ENCODE results near the gene MAN1A2. TPM values are rescaled to one million over a fixed set of nuclear protein-coding genes. Genes with fewer than 3 reads are reported as not detected.

The MAN1A2 gene
- total and polyA plus RNA-seq, 10 of the 15 experiments (the other 5 are each of a cell fraction or from before 2014, with no cell fraction given), result 2.8 to 23.6 (median 16.0) TPM

- no peak for TF ChIP-seq MYC (IDR thresholded peaks at IDR 0.05; ENCODE audit: insufficient read depth, insufficient read length, insufficient replicate concordance, low read length, severe bottlenecking)
- no peak for TF ChIP-seq IKZF1 (conservative IDR thresholded peaks at IDR 0.05)
- no peak for TF ChIP-seq TCF7 (IDR thresholded peaks at IDR 0.05; ENCODE audit: borderline replicate concordance)
- TF ChIP-seq BMI1 (IDR thresholded peaks at IDR 0.05; ENCODE audit: borderline replicate concordance), result no peak
Observed at GRCh38 chr1:117540532-117540931, 173.3 kb downstream of the MAN1A2 start (continued).

DNA sequence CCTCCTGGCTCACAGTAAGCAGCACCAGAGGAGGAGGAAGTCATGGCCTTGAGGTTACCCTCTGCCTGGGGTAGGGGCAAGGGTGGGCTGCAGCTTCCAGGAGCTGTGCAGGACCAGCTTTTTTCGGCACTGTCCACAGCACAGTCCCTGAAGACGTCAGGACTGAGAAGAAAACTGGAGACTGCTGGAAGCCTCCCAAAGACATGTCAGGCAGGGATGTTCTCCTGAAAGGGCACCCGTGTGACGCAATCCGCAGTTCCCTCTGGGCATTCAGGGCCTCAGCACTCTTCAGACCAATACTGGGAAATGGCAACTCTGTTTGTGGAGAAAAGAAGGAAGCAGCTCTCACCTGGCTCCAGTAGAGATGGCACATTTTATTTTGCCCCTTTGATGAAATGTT is 173.8 kb downstream of the MAN1A2 start:
- TF ChIP-seq CBX3 (IDR thresholded peaks at IDR 0.05; ENCODE audit: borderline replicate concordance, low read depth) (no peak), STAT1 (conservative IDR thresholded peaks at IDR 0.05) (no peak), IRF4 (IDR thresholded peaks at IDR 0.05; ENCODE audit: low read depth, low read length) (no peak), MTA3 (IDR thresholded peaks at IDR 0.05; ENCODE audit: borderline replicate concordance, low read length) (no peak), RUNX3 (IDR thresholded peaks at IDR 0.05; ENCODE audit: low read length) (no peak), SKIL (IDR thresholded peaks at IDR 0.05; ENCODE audit: low read depth, poor library complexity, severe bottlenecking) (no peak), PAX5 (IDR thresholded peaks at IDR 0.05; ENCODE audit: borderline replicate concordance, low read depth, low read length) (no peak), CHD1 (IDR thresholded peaks at IDR 0.05; ENCODE audit: low read depth, low read length) (no peak), IKZF2 (IDR thresholded peaks at IDR 0.05) (no peak), MXI1 (IDR thresholded peaks at IDR 0.05; ENCODE audit: low read depth, low read length) (no peak), TBL1XR1 (IDR thresholded peaks at IDR 0.05; ENCODE audit: low read depth, low read length) (no peak), WRNIP1 (IDR thresholded peaks at IDR 0.05; ENCODE audit: borderline replicate concordance, low read depth, low read length) (no peak), RFX5 (IDR thresholded peaks at IDR 0.05; ENCODE audit: low read depth, low read length) (no peak)
- intact Hi-C loops (cut with micrococcal nuclease; ENCODE audit: unreplicated experiment), result no loop called here
- POLR2A ChIA-PET, result no interaction called here
- SMC1A ChIA-PET (ENCODE audit: uncharacterized antibody, unreplicated experiment), result no interaction called here
- in situ Hi-C loops (cut with MboI), result no loop called here
- no peaks in the 10 kb centered on the region for H3K4me1 ChIP-seq (ENCODE audit: control insufficient read depth, insufficient read depth, low read length)
- H3K36me3 ChIP-seq (ENCODE audit: control insufficient read depth in 2 of 2, insufficient read depth in 2 of 2, low read length in 1 of 2), result no peaks in the 10 kb centered on the region
- H3K4me3 ChIP-seq, result no peak overlapping the region
- no peak overlapping the region for H3K9ac ChIP-seq (ENCODE audit: control insufficient read depth, insufficient read depth, low read length)
- no peaks in the 10 kb centered on the region; a peak in 1 of 4 replicates for H3K27me3 ChIP-seq (replicated peaks in 1 of 2; ENCODE audit: control insufficient read depth in 2 of 2, insufficient read depth in 2 of 2, low read length in 1 of 2)
- RAD21 ChIA-PET (ENCODE audit: unreplicated experiment), result no interaction called here
- CTCF ChIA-PET, result interaction anchor here (1.4 to 13.8 kb wide), 3 partner anchors 28 to 353 kb away, joined by 3 to 269 read pairs (median 4); no protein-coding TSS in a partner anchor
- no peaks in the 10 kb centered on the region for H4K20me1 ChIP-seq (ENCODE audit: control insufficient read depth, insufficient read depth)
- whole genome bisulfite sequencing (ENCODE audit: insufficient coverage, insufficient replicate concordance, low lambda C conversion rate, missing lambda C conversion rate), result 60% methylated on average over 5 of the region's 5 CpGs
- FAIRE-seq, result no peak
- no TSS peak for BruUV-seq (replicated peaks)
- no peak overlapping the region for H2AFZ ChIP-seq (ENCODE audit: control insufficient read depth, low read depth, low read length)
- H3K27ac ChIP-seq (ENCODE audit: control insufficient read depth, insufficient read depth), result no peak overlapping the region
- DNase-seq (ENCODE audit: low read depth, low spot score), result no peak
- no peak for ATAC-seq
- no peak overlapping the region for H3K4me2 ChIP-seq (ENCODE audit: control insufficient read depth, insufficient read depth)
- H3K9me3 ChIP-seq (replicated peaks; ENCODE audit: control insufficient read depth, insufficient read depth, low read length), result no peaks in the 10 kb centered on the region
- H3K79me2 ChIP-seq (ENCODE audit: control insufficient read depth, insufficient read depth, low read length), result no peaks in the 10 kb centered on the region
